ENCODE measurements around the gene OSBPL9.

GRCh38 chr1:51569284-51570062 is 47.4 kb upstream of the OSBPL9 start:
- no peak for TF ChIP-seq CTCF (IDR thresholded peaks at IDR 0.05)
- no peak for TF ChIP-seq POLR2A (IDR thresholded peaks at IDR 0.05)
